GM21423 (cell line): ENCODE results near the gene TNFRSF4.

ENCODE experiments used
- ATAC-seq: cut with Tn5 transposase; IDR thresholded peaks from one replicate; pipeline ENCODE4 v1.9.1; 2021; ENCODE audit warnings: mild to moderate bottlenecking, moderate library complexity; ENCODE audit not compliant: unreplicated experiment

TNFRSF4 gene

DNA sequence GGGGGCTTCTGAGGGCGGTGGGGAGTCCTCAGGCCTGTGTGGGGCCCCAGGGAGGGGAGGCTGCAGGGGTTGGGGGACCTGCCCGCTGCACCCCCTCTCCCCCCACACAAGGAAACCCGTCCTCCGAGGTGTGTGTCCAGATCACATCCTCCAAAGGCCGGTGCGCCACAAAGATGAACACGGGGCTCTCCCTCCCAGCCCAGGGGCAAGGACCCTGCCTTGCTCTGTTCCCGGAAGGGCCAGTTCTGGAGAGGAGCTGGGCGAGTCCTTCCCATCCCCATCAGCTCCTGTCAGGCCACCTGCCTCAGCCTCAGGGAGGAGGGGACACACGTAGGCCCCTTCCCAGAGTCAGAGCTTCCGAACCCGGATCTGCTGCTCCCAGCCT is 42.8 kb downstream of the TNFRSF4 start:
- no peak for ATAC-seq

DNA sequence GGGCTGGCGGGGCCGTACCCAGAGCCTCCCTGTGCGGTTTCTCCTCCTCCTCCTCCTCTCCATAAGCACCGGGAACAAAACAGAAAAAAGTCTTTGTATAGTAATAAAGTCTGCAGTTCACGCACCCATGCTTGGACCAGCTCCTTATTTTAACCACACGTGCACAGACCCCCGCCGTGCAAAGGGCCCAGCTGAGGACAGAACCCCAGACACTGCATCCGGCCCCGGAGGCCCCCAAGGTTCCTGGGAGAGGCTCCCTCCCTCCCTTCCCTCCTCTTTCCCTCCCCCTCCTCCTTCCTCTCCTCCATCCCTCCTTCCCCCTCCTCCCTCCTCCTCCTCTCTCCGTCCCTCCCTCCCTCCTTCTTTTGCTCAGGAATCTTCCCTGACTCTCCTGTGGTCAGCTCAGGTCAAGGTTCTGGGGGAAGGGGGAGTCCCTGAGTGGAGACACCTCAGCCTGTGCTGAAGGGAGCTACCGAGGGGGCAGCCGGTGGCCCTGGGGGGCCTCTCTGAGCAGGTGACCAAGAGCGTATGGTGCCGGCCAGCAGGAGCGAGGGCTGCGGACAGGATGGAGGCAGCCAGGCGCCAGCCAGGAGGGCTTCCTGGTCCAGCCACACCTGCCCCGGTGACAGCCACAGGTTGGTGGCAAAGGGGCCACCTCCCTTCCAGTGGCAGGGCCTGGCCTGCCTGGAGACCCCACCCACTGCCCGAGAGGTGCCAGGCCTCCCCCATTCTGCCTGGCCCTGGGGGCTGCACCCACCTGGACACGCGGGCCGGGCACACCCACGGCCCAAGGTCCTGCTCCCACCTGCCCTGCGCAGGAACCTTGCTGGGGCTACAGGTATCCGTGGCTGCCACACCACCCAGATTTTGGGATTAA is 43.5 kb downstream of the TNFRSF4 start:
- no peak for ATAC-seq

DNA sequence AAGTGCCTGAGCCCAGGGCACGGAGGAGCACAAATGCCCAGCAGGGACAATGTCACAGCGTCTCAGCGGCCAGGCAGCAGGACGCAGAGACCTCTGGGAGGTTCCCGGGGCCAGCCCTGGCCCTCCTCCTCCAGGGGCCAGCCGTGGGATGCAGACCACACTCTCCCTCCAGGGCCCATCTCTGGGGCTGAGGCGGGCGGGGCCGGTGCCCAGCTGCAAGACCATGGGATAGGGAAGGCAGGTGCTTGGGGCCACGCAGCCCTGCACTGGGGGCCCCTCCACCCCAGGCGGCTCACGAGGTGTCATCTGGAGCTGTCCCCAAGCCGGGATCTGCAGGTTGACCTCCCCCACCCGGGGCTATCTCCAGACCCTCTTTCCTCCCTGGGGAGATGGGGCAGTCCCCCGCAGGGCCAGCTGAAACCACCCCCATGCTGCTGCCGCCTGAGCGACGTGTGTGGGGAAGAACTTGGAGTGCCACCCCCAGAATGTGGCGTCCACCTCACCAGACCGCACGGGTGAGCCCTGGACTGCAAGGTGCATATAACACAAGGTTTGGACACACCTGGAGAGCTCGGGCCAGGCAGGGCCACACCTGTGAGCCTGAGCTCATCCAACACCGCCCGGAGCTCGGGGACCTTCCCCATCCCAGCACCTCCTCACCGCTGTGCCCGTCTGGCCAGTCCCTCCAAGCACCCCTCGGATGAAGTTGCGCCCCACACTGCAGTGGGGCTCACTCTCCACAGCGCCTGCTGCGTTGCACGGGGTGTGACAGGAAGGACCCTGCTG is 44.3 kb downstream of the TNFRSF4 start:
- no peak for ATAC-seq

DNA sequence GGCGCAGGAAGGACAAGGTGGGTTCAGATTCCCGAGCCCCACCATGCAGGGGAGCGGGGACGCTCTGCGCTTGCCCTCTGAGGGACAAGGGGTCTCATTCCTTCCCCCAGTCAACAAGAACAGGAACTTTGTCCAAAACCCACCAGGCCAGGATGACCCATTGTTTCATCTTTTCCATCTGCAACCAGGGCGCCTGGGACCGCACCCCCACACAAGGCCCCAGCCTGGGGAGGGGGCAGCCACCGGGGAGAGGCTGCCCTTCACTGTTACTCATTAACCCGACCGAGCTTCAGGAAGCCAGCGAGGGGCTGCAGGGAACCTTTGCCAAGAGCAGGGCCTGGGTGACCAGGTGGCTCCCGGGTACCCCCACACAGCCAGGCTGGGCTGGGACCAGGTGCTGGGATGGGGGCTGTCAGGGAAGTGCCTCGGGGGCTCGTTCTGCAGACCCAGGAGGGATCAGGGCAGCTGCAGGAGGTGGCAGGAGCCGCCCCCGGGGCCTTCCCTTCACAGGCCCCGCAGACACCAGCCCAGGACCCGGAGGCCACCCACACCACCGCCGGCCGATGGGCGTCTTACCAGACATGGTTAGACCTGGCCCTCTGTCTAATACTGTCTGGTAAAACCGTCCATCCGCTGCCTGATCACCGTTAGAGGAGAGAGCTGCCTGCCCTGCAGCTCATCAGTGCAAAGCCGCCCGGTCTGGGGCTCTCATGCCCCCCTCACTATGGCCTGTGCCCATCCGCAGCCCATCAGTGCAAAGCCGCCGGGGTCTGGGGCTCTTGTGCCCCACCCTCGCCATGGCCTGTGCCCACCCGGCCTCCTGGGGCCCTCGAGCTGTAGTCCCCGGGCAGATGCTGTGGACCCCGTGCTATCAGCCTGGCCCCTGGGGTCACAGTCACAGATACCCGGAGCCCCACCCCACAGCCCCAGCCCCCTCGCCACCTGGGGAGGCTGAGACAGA is 45.2 kb downstream of the TNFRSF4 start:
- no peak for ATAC-seq

DNA sequence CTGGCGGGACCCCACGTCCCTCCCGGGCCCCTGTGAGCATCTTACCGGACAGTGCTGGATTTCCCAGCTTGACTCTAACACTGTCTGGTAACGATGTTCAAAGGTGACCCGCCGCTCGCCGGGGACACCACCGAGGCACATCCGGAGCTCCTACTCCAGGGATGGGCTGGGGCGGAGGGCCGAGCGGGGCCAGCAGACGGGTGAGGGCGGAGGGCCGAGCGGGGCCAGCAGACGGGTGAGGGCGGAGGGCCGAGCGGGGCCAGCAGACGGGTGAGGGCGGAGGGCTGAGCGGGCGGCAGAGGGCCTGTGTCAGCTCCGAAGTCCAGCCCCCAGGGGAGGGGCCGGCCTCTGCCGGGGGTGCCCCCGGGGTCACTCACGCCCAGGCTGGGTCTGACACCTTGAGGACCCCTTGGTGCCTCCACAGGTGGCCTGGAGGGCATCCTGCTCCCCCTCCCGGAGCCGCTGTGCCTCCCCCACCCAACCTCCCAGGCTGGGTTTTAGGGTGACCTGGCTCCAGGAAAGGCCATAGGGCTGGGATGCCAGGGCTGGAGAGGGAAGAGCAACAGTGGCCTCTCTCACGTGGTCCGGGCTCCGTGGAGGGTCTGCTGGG is 46.0 kb downstream of the TNFRSF4 start:
- no peak for ATAC-seq

DNA sequence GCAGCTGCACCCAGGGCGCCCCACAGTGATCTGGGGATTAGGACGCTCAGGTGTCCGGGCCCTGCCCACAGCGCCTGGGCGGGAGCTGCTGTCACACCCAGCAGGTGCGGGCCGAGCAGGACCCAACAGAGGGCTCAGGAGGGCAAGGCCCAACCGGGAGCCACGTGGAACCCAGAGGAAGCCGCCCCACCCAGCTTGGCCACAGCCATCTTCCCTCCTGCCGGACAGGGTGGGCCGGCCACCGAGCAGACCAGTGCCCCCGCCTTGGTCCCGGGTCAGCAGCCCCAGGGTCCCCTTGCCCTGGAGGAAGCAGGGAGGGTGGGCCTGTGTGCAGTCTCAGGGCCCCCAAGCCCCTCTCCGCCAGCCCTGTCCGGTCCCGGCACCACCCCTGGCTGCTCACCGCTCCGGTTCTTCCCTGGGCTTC is 46.5 kb downstream of the TNFRSF4 start:
- no peak for ATAC-seq

DNA sequence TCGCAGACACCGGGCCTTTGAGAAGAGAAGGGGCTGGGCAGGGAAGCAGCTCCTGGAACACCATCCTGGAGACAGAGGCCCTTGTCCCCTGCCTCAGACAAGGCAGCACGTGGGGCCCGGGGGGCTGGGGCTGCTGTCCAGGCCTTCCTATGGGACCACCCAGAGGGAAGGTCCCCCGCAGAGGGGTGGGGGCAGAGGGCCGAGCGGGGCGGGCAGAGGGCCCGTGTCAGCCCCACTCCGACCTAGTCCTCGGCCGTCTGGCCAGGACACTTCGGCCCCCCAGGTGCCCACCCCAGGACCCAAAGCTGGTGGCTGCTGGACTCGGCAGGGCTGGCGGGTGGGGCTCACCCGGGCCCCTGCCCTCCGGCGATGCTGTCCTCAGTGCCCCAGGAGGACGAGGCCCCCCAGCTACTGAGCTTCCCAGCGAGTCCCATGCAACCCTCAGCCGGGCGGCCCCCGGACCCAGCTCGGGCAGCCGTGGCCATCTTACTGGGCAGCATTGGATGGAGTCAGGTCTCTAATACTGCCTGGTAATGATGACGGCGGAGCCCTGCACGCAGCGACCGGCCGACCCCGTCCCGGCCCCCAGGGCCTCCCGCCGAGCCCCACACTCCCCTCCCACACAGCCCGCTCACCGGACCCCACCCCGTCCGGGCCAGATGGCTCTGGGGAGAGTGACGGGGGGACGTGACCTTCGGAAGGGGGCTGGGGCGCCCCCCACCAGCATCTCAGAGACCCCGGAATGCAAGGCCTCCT is 47.1 kb downstream of the TNFRSF4 start:
- ATAC-seq, result no peak

DNA sequence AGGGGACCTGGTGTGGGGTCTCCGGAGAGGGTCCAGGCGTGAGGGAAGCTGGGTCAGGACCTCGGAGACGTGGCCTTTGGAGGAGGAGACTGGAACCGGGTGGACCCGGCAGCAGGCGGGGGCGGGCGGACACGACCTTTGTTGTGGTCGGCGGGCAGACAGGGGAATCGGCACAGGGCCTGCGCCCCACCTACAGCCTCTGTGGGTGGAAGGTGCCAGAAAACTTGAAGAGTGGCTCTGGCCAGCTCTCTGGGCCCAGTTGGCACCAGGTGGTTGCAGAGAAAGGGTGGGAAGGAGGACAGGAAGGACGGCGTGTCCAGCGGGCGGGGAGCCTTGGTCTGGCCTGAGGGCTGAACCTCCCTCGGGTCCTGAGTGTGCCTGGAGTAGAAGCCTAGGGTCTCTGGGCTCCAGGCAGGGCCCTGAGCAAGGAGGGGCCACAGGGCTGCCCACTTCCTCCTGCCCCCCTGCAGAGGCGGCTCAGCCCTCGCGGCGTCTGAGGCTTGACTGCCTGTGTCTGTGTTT is 48.0 kb downstream of the TNFRSF4 start:
- ATAC-seq, result no peak

DNA sequence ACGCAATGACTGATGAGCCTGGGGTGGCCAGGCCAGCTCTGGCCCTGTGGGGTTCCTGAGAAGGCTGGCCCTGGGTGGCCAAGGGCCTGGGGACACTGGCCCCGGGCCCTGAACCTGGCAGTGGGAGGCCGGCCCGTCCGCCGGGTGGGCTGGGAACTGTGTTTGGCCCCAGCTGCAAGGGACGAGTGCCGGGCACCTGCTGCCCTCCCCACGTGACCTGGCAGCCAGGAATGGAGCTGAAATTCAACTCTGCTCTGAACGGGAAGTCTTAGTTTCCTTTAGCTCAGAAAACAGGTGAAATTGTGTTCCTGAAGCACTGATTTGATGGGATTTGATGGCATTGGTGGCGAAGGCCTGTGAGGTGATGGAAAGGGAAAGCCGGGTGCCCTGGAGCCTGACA is 48.5 kb downstream of the TNFRSF4 start:
- ATAC-seq, result no peak

DNA sequence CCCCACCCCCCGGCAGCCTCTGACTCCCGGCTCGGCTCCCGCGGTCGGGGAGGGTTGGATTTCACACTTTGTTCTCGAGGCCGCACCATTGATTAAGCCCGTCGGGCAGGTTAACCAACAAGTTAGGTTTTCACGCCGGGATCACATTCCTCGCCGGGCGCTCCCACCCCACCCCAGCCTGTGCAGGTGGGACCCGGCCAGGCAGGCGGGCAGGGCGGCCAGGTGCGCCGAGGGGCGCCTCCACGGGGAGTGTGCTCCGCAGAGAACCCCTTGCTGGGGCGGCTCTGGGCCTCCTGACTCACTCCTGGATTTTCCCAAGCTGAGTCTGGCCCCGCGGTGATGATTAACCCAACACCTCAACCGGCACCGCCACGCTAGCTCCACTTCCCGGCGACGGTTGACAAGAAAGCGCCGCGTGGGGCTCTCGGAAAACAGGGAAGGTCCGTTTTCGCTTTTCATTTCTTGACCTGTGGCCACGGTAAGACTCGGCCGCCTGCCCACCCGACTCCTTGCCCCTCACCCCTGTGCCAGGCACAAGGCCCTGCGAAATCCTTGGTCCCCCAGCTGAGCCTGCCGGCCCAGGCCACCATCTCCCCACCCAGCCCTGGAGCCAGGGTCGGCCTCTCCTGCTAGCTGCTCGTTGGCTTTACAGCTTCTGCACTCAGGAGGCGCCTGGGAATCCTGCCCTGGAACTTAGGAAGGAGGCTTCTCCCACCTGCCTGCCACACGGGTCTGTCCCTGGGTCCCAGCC is 49.1 kb downstream of the TNFRSF4 start:
- ATAC-seq, result no peak

DNA sequence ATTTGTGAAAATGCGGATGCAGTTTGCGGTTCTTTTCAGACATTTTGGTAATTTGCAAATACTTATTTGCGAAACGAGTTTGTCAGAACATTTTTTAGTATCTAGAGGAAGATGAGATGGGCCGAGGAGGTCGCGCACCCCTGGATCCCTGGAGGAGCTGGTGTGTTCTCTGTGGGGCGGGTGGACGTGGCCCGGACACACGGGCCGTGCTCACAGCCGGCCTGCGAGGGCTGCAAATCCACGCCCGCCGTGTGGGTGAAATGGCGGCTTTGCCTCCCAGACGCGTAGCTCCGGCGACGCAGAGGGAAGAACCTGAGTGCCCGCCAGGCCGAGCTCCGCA is 49.6 kb downstream of the TNFRSF4 start:
- no peak for ATAC-seq

DNA sequence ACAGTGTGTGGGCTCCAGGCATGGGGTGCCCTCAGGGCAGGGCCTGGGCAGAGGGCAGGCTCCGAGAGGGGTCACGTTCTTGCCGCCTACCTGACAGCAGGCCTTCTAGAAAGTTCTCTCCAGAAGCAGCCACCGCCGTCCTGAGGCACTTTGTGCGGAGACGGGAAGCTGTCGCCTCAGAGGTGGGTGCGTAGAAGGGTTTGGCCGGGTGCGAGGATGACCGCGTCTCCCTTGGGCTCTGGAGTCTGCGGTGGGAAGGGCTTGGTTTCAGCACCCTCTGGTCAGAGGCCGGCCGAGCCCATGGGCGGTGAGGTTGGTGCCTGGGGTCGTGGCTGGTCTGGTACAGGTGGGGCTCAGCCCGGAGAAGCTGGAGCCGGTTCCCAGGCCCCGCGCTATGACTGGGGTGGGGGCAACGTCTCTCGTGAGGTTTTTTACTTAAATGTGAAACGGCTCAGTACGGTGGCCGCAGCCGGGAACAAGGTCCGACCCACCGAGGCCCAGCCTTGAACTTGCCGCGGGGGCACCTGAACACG is 50.3 kb downstream of the TNFRSF4 start:
- no peak for ATAC-seq

DNA sequence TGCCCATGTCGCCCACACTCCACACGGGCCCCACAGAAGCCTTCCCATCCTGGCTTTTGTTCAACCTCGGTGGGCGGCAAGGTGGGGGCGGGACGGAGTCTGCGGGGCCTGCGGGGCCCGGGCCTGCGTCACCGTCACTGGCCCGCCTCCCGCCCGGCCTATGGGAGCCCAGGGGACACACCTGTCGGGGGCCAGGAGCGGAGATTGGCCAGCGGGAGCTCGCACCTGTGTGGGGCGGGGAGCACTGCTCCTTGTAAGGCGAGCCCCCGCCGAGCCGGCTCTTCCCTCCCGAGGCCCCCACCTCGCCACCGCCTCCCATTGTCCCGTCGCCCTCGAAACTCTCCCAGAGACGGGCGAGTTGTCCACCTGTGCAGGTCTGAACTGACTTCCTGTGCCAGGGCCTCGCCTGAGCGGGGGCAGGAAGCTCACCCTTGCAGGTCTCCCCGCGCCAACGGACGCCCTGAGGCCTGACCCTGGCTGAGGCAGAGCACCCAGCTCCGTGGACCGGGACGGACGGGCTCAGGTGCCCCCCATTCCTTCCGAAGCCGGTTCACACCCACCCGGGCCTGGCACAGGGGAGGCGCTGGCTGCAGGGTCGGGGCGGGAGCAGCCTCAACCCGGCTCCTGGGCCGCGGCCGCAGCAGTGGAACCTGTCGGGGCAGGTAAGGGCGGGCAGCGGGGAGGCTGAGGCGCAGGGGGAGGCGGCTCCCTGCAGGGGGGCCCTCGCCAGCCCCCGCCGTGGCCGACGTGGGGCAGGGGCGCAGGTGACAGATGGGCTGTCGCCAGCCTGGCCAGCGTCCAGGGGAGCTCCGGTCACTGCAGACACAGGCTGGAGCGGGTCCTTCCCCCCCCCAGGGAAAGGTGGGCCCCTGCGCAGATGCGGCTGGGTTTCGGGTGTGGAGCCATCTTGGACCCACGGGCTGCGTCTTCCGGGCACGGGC is 51.1 kb downstream of the TNFRSF4 start:
- ATAC-seq, result no peak

DNA sequence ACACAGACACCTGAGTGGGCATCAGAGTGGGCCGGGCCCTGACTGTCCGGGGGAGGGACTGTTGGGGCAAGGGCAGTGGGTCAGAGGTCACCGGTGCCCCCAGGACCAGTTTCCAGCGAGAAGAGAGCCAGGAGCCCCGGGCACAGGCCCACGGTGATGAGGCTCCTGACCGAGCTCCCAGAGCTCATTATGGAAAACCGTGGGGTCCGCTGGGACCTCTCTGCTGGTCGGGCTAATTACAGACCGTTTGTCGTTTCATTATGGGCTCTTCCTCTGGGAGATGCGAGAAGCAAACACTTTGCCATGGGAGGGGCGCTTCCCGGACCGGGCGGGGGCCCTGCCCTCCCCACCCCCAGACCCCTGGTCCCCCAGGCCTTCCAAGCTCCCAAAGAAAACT is 52.3 kb downstream of the TNFRSF4 start:
- ATAC-seq, result no peak
